ENCODE results near the gene CCDC90B. TPM values are rescaled to one million over a fixed set of nuclear protein-coding genes. Genes with fewer than 3 reads are reported as not detected.
A peak's percentile ranks its signal among the peaks of the same experiment; 100 is the strongest.

The CCDC90B gene
- total RNA-seq, 1 donor, result 78.0 TPM

- DNase-seq (ENCODE audit: low read depth), result peak; percentile 53
- no peak overlapping the region for H3K4me3 ChIP-seq (ENCODE audit: low read depth, low read length)
- TF ChIP-seq, protein P1, sequence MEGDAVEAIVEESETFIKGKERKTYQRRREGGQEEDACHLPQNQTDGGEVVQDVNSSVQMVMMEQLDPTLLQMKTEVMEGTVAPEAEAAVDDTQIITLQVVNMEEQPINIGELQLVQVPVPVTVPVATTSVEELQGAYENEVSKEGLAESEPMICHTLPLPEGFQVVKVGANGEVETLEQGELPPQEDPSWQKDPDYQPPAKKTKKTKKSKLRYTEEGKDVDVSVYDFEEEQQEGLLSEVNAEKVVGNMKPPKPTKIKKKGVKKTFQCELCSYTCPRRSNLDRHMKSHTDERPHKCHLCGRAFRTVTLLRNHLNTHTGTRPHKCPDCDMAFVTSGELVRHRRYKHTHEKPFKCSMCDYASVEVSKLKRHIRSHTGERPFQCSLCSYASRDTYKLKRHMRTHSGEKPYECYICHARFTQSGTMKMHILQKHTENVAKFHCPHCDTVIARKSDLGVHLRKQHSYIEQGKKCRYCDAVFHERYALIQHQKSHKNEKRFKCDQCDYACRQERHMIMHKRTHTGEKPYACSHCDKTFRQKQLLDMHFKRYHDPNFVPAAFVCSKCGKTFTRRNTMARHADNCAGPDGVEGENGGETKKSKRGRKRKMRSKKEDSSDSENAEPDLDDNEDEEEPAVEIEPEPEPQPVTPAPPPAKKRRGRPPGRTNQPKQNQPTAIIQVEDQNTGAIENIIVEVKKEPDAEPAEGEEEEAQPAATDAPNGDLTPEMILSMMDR (IDR thresholded peaks at IDR 0.05; ENCODE audit: insufficient read depth, low read length), result no peak
Observed at GRCh38 chr11:83235825-83236224, 50.3 kb downstream of the CCDC90B start.

DNA sequence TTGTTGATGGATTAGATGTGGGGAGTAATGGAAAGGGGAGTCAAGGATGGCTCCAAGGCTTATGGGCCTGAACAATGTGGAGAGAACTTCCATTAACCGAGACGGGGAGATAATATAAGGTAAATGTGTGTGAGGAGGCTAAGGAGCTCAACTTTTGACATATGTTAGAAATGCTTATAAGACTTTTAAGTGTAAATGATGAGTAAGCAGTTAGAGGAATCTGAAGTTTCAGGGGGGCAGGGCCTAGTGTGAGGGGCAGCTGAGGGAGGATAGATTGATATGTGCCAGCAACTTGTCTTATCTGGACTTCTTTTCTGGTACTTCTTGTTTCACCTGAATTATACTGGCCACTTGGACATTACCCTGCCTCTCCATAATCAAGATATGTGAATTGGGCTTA lies 62.7 kb downstream of the CCDC90B start:
- DNase-seq (ENCODE audit: low read depth), result no peak
- no peak overlapping the region for H3K4me3 ChIP-seq (ENCODE audit: low read depth, low read length)
- TF ChIP-seq, protein P1 (IDR thresholded peaks at IDR 0.05; ENCODE audit: insufficient read depth, low read length), result no peak

- TF ChIP-seq, protein P1 (IDR thresholded peaks at IDR 0.05; ENCODE audit: insufficient read depth, low read length), result no peak
- H3K4me3 ChIP-seq (ENCODE audit: low read depth, low read length), result no peak overlapping the region
- no peak for DNase-seq (ENCODE audit: low read depth)
Observed at GRCh38 chr11:83222499-83222898, 63.7 kb downstream of the CCDC90B start.

- no peak for DNase-seq (ENCODE audit: low read depth)
- TF ChIP-seq, protein P1 (IDR thresholded peaks at IDR 0.05; ENCODE audit: insufficient read depth, low read length), result no peak
- H3K4me3 ChIP-seq (ENCODE audit: low read depth, low read length), result no peak overlapping the region
Observed at GRCh38 chr11:83221694-83222093, 64.5 kb downstream of the CCDC90B start.

DNA sequence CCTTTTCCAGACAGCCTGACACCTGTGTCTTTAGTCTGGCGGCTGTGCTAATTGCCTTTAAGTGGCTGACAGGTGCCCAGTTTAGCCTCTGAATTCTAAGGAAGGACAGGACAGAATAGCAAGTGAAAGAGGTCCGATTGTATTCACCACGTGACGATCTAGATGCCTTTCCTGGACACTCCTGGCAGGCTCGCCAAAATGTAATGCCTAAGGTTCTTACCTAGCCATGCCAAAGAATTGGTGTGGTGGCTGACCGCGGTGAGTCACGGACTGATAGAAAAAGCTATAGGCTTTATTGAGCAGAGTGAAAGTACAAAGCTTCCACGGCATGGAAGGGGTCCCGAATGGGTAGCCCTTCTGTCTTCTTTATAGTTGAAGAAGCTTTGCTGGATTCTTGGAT lies 65.9 kb downstream of the CCDC90B start:
- DNase-seq (ENCODE audit: low read depth), result no peak
- TF ChIP-seq, protein P1 (IDR thresholded peaks at IDR 0.05; ENCODE audit: insufficient read depth, low read length), result no peak
- no peak overlapping the region for H3K4me3 ChIP-seq (ENCODE audit: low read depth, low read length)

DNA sequence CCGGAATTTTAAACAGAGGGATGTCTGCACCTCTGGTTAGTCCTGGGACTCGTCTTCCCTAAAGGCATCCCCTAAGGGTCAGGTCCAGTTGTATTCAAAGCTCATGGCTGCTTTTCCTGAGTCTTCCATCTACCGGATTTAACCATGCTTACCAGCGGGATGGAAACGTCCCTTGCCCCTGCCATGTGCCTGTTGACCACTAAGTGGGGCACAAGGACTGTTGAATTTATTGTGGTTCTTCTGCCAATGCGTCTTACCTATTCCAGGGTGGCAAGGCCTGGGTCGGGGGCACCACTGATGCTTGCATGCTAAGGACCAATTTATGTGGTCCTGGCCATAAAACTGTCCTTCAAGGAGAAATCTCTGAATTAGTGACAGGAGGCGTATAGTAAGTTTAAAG lies 67.1 kb downstream of the CCDC90B start:
- DNase-seq (ENCODE audit: low read depth), result no peak
- TF ChIP-seq, protein P1 (IDR thresholded peaks at IDR 0.05; ENCODE audit: insufficient read depth, low read length), result peak; percentile 26

More for the DNA sequence above, 67.1 kb downstream of the CCDC90B start:
- no peak overlapping the region for H3K4me3 ChIP-seq (ENCODE audit: low read depth, low read length)

Small RNA genes lying within 50 kb of the gene (small RNA-seq; reads per million reads assigned to genes)
- not detected for gene AP000873.5

Other genes with a start within 250 kb of the CCDC90B start
- 11.7 and 25.9 TPM in 2 replicates for gene RAB30, start 214.5 kb downstream of the CCDC90B start, total RNA-seq (ENCODE audit: low replicate concordance)
- gene PCF11, start 129.2 kb downstream of the CCDC90B start, total RNA-seq (ENCODE audit: low replicate concordance), result 47.7 and 49.2 TPM in 2 replicates
- 8.3 and 9.5 TPM in 2 replicates for gene ANKRD42, start 92.7 kb downstream of the CCDC90B start, total RNA-seq (ENCODE audit: low replicate concordance)